Measurements from ENCODE around the gene ZNF496. TPM values are rescaled to one million over a fixed set of nuclear protein-coding genes. Genes with fewer than 3 reads are reported as not detected.

ZNF496 gene
- total RNA-seq, 1 experiment from 2014 or later: 66.5 TPM

- Mint-ChIP-seq H3K27me3 (ENCODE audit: low read depth) (peaks cover 21% of the 10 kb centered on the region), H3K9me3 (peaks cover 4 to 12% of the 10 kb centered on the region in 2 experiments; a peak in 4 of 5 replicates), H3K4me1 (peaks cover 3 to 6% of the 10 kb centered on the region in 2 experiments; a peak in 2 of 4 replicates), H3K4me3 (no peak overlapping the region), H3K27ac (no peak overlapping the region), H3K36me3 (ENCODE audit: insufficient read depth in 1 of 3, low read depth in 3 of 3) (peaks cover 7 to 16% (median 15%) of the 10 kb centered on the region in 3 experiments)
- no peak overlapping the region for H4K5ac ChIP-seq (ENCODE audit: insufficient read length, low read depth, low read length)
- no peak overlapping the region for H2BK20ac ChIP-seq (ENCODE audit: low read depth, low read length, poor library complexity, severe bottlenecking)
- no peak overlapping the region for H3K56ac ChIP-seq (ENCODE audit: insufficient read length, low read depth, low read length)
- no peak overlapping the region for H2BK12ac ChIP-seq (ENCODE audit: insufficient read length, low read depth, low read length)
- DNase-seq: no peak
- H2AFZ ChIP-seq (ENCODE audit: low read length): no peak overlapping the region
- no peak overlapping the region for H3K23ac ChIP-seq (ENCODE audit: insufficient read length, low read depth, low read length)
- no peak overlapping the region for H2BK5ac ChIP-seq (ENCODE audit: insufficient read length, low read length)
- TF ChIP-seq CTCF (conservative IDR thresholded peaks at IDR 0.05): no peak
- H3K4me1 ChIP-seq (ENCODE audit: insufficient read depth, low read length): no peaks in the 10 kb centered on the region; the same call in 1 of the 2 replicates
- no peak overlapping the region for H3K9ac ChIP-seq (ENCODE audit: extremely low read depth, insufficient read length, low read length)
- H3K18ac ChIP-seq (ENCODE audit: insufficient read length, low read depth, low read length): no peak overlapping the region
- no peak overlapping the region for H2AK5ac ChIP-seq (ENCODE audit: insufficient read length, low read length)
- H2BK120ac ChIP-seq (ENCODE audit: low read depth, low read length, poor library complexity, severe bottlenecking): no peak overlapping the region
- H3K79me2 ChIP-seq (ENCODE audit: insufficient read depth, low read length): 0 out of 2 replicates have a peak, but pooled peaks cover 3% of the 10 kb centered on the region
- no peak overlapping the region for H2BK15ac ChIP-seq (ENCODE audit: low read depth, low read length)
- H3K27ac ChIP-seq (ENCODE audit: insufficient read length, low read depth, low read length): no peak overlapping the region
- no CpG with 5 or more reads among the region's 1 CpG for WGBS (ENCODE audit: extremely low coverage, insufficient read length, low lambda C conversion rate)
- H3K9me3 ChIP-seq (ENCODE audit: control insufficient read depth, low read depth, low read length): no peaks in the 10 kb centered on the region
- no peak overlapping the region for H3K4me2 ChIP-seq (ENCODE audit: insufficient read depth, insufficient read length, low read length)
- no peak overlapping the region for H4K91ac ChIP-seq (ENCODE audit: insufficient read length, low read depth, low read length)
- no peaks in the 10 kb centered on the region for H3K79me1 ChIP-seq (ENCODE audit: insufficient read depth, low read depth, low read length, poor library complexity, severe bottlenecking)
- H3K4ac ChIP-seq (ENCODE audit: low read depth, low read length): no peak overlapping the region
- no peaks in the 10 kb centered on the region for H3K27me3 ChIP-seq (ENCODE audit: insufficient read depth, low read length)
- H3K23me2 ChIP-seq (ENCODE audit: insufficient read length, low read depth, low read length, poor library complexity, severe bottlenecking): no peaks in the 10 kb centered on the region
- no peak overlapping the region for H3T11ph ChIP-seq (ENCODE audit: low read length)
- H4K8ac ChIP-seq (replicated peaks; ENCODE audit: insufficient read length, low read depth, low read length): no peak overlapping the region
- H3K14ac ChIP-seq (ENCODE audit: insufficient read depth, low read length): no peak overlapping the region
- H4K20me1 ChIP-seq (ENCODE audit: control insufficient read depth, insufficient read depth, insufficient read length): no peaks in the 10 kb centered on the region
These were observed 18.9 kb upstream of the ZNF496 start for GRCh38 chr1:247350587-247350986.

All from H9 (cell line).